ENCODE data around the gene INSR. TPM values are rescaled to one million over a fixed set of nuclear protein-coding genes. Genes with fewer than 3 reads are reported as not detected.
A peak's percentile ranks its signal among the peaks of the same experiment; 100 is the strongest.

INSR gene
- total and polyA plus RNA-seq, 2 donors from 2014 or later: 15.5 to 50.4 TPM

- TF ChIP-seq CTCF (IDR thresholded peaks at IDR 0.05; ENCODE audit: borderline replicate concordance, extremely low read depth, insufficient read depth): no peak
- H3K9ac ChIP-seq (ENCODE audit: low read length in 3 of 3): no peak overlapping the region
- H3K36me3 ChIP-seq (ENCODE audit: control insufficient read depth in 2 of 3, insufficient read depth in 3 of 3, low read length in 3 of 3): peaks cover 0 to 2% (median 0%) of the 10 kb centered on the region in 3 donors
- H3K27me3 ChIP-seq (ENCODE audit: control insufficient read depth, insufficient read depth, low read length): no peaks in the 10 kb centered on the region
- peaks cover 0 to 2% (median under 1%) of the 10 kb centered on the region in 3 donors for H3K4me1 ChIP-seq (ENCODE audit: control insufficient read depth in 2 of 3, insufficient read depth in 2 of 3, low read depth in 1 of 3, low read length in 3 of 3)
- intact Hi-C loops (cut with DNase I): loop anchor here (10.0 kb wide), 1 partner anchor 240 kb away; the partner anchor contains the start of gene ARHGEF18
- H3K27ac ChIP-seq (ENCODE audit: low read depth in 2 of 2, low read length in 2 of 2): no peak overlapping the region
- no peak overlapping the region for H3K4me3 ChIP-seq (ENCODE audit: low read length in 3 of 3)
- FAIRE-seq (no peak), DNase-seq (no peak)
- H3K9me3 ChIP-seq (ENCODE audit: control insufficient read depth in 2 of 3, insufficient read depth in 1 of 3, low read length in 3 of 3): peaks cover 0 to 6% (median 0%) of the 10 kb centered on the region in 3 donors
Observed at GRCh38 chr19:7104747-7105447, 189.3 kb downstream of the INSR start.

- Histone ChIP-seq H3K9me3 (ENCODE audit: control insufficient read depth in 2 of 3, insufficient read depth in 1 of 3, low read length in 3 of 3) (peaks cover 0 to 2% (median 0%) of the 10 kb centered on the region in 3 donors), H3K4me1 (ENCODE audit: control insufficient read depth in 2 of 3, insufficient read depth in 2 of 3, low read depth in 1 of 3, low read length in 3 of 3) (peaks cover 0 to 6% (median 4%) of the 10 kb centered on the region in 3 donors), H3K27me3 (ENCODE audit: control insufficient read depth, insufficient read depth, low read length) (no peaks in the 10 kb centered on the region), H3K9ac (ENCODE audit: low read length in 3 of 3) (no peak overlapping the region), H3K4me3 (ENCODE audit: low read length in 3 of 3) (no peak overlapping the region), H3K27ac (ENCODE audit: low read depth in 2 of 2, low read length in 2 of 2) (no peak overlapping the region), H3K36me3 (ENCODE audit: control insufficient read depth in 2 of 3, insufficient read depth in 3 of 3, low read length in 3 of 3) (peaks cover 0 to under 1% (median 0%) of the 10 kb centered on the region in 3 donors)
- FAIRE-seq (no peak), DNase-seq (no peak)
- no peak for TF ChIP-seq CTCF (IDR thresholded peaks at IDR 0.05; ENCODE audit: borderline replicate concordance, extremely low read depth, insufficient read depth)
- intact Hi-C loops (cut with DNase I): loop anchor here (10.0 kb wide), 1 partner anchor 243 kb away; the partner anchor contains the start of gene ARHGEF18
Observed at GRCh38 chr19:7101498-7102253, 192.5 kb downstream of the INSR start.

GRCh38 chr19:7099597-7099921, 194.7 kb downstream of the INSR start:
- H3K4me3 ChIP-seq (ENCODE audit: low read length in 3 of 3): peak overlapping the region; percentile 64 to 84 (median 68)
- no peak for DNase-seq

More at GRCh38 chr19:7099597-7099921, 194.7 kb downstream of the INSR start:
- no peak for FAIRE-seq
- peak overlapping the region; percentile 96 to 99 for H3K27ac ChIP-seq (ENCODE audit: low read depth in 2 of 2, low read length in 2 of 2)
- peaks cover 0 to 6% (median 2%) of the 10 kb centered on the region in 3 donors for H3K4me1 ChIP-seq (ENCODE audit: control insufficient read depth in 2 of 3, insufficient read depth in 2 of 3, low read depth in 1 of 3, low read length in 3 of 3)
- no peaks in the 10 kb centered on the region for H3K36me3 ChIP-seq (ENCODE audit: control insufficient read depth in 2 of 3, insufficient read depth in 3 of 3, low read length in 3 of 3)
- intact Hi-C loops (cut with DNase I): no loop called here
- TF ChIP-seq CTCF (IDR thresholded peaks at IDR 0.05; ENCODE audit: borderline replicate concordance, extremely low read depth, insufficient read depth): no peak
- H3K9ac ChIP-seq (ENCODE audit: low read length in 3 of 3): peak overlapping the region; percentile 52 to 84 (median 65)
- no peaks in the 10 kb centered on the region for H3K27me3 ChIP-seq (ENCODE audit: control insufficient read depth, insufficient read depth, low read length)
- peaks cover 0 to 5% (median 0%) of the 10 kb centered on the region in 3 donors for H3K9me3 ChIP-seq (ENCODE audit: control insufficient read depth in 2 of 3, insufficient read depth in 1 of 3, low read length in 3 of 3)

All from kidney (tissue), 14 donors.